ENCODE measurements around the gene APOL1. TPM values are rescaled to one million over a fixed set of nuclear protein-coding genes. Genes with fewer than 3 reads are reported as not detected.
"Not testable (repeated sequence)": the region's sequence is repeated elsewhere in the genome, so short reads cannot be mapped to it uniquely, and the experiment has no call there.

The APOL1 gene
- total and polyA plus RNA-seq, 2 donors, result 14.2 to 62.6 TPM

- H3K27ac ChIP-seq (ENCODE audit: low read depth in 1 of 2, low read length in 1 of 2); H3K4me1 ChIP-seq (ENCODE audit: control insufficient read depth in 2 of 2, insufficient read depth in 2 of 2, low read length in 2 of 2); H3K27me3 ChIP-seq (ENCODE audit: control insufficient read depth in 2 of 2, insufficient read depth in 1 of 2, low read length in 1 of 2); H3K4me3 ChIP-seq (ENCODE audit: low read length in 2 of 2); DNase-seq (ENCODE audit: low read depth in 6 of 9, low spot score in 9 of 9): not testable (repeated sequence)
- H3K9me3 ChIP-seq (ENCODE audit: control insufficient read depth in 2 of 2, insufficient read depth in 1 of 2, low read length in 1 of 2), result peaks cover 0 to 12% of the 10 kb centered on the region in 2 donors
- WGBS, result 96% methylated on average over 21 of the region's 40 CpGs
- H3K36me3 ChIP-seq (ENCODE audit: control insufficient read depth in 2 of 2, insufficient read depth in 2 of 2, low read length in 1 of 2), result peaks cover 85 to 86% of the 10 kb centered on the region in 2 donors
Observed at GRCh38 chr22:36290391-36291075, 37.6 kb downstream of the APOL1 start.

- DNase-seq (ENCODE audit: low read depth in 6 of 9, low spot score in 9 of 9), result no peak
- H3K9me3 ChIP-seq (ENCODE audit: control insufficient read depth in 2 of 2, insufficient read depth in 1 of 2, low read length in 1 of 2), result peaks cover 0 to 12% of the 10 kb centered on the region in 2 donors
- H3K4me1 ChIP-seq (ENCODE audit: control insufficient read depth in 2 of 2, insufficient read depth in 2 of 2, low read length in 2 of 2), result no peaks in the 10 kb centered on the region
- H3K27ac ChIP-seq (ENCODE audit: low read depth in 1 of 2, low read length in 1 of 2), result no peak overlapping the region
- peaks cover 85 to 86% of the 10 kb centered on the region in 2 donors for H3K36me3 ChIP-seq (ENCODE audit: control insufficient read depth in 2 of 2, insufficient read depth in 2 of 2, low read length in 1 of 2)
- WGBS, result 98% methylated on average over 29 of the region's 29 CpGs
- H3K4me3 ChIP-seq (ENCODE audit: low read length in 2 of 2), result no peak overlapping the region
- no peaks in the 10 kb centered on the region for H3K27me3 ChIP-seq (ENCODE audit: control insufficient read depth in 2 of 2, insufficient read depth in 1 of 2, low read length in 1 of 2)
Observed at GRCh38 chr22:36291831-36292740, 39.2 kb downstream of the APOL1 start.

GRCh38 chr22:36292823-36293530 lies 40.0 kb downstream of the APOL1 start:
- no peak overlapping the region for H3K27ac ChIP-seq (ENCODE audit: low read depth in 1 of 2, low read length in 1 of 2)
- WGBS, result 98% methylated on average over 17 of the region's 17 CpGs
- H3K4me1 ChIP-seq (ENCODE audit: control insufficient read depth in 2 of 2, insufficient read depth in 2 of 2, low read length in 2 of 2), result no peaks in the 10 kb centered on the region
- H3K27me3 ChIP-seq (ENCODE audit: control insufficient read depth in 2 of 2, insufficient read depth in 1 of 2, low read length in 1 of 2), result no peaks in the 10 kb centered on the region
- no peak for DNase-seq (ENCODE audit: low read depth in 6 of 9, low spot score in 9 of 9)
- no peak overlapping the region for H3K4me3 ChIP-seq (ENCODE audit: low read length in 2 of 2)
- peaks cover 86 to 91% of the 10 kb centered on the region in 2 donors for H3K36me3 ChIP-seq (ENCODE audit: control insufficient read depth in 2 of 2, insufficient read depth in 2 of 2, low read length in 1 of 2)
- peaks cover 0 to 12% of the 10 kb centered on the region in 2 donors for H3K9me3 ChIP-seq (ENCODE audit: control insufficient read depth in 2 of 2, insufficient read depth in 1 of 2, low read length in 1 of 2)

GRCh38 chr22:36293606-36294292 lies 40.8 kb downstream of the APOL1 start:
- Histone ChIP-seq H3K4me3 (ENCODE audit: low read length in 2 of 2) (no peak overlapping the region), H3K27ac (ENCODE audit: low read depth in 1 of 2, low read length in 1 of 2) (no peak overlapping the region)
- no peak for DNase-seq (ENCODE audit: low read depth in 6 of 9, low spot score in 9 of 9)

GRCh38 chr22:36294293-36294620 lies 41.3 kb downstream of the APOL1 start:
- H3K27ac ChIP-seq (ENCODE audit: low read depth in 1 of 2, low read length in 1 of 2), result no peak overlapping the region
- no peak overlapping the region for H3K4me3 ChIP-seq (ENCODE audit: low read length in 2 of 2)
- H3K4me1 ChIP-seq (ENCODE audit: control insufficient read depth in 2 of 2, insufficient read depth in 2 of 2, low read length in 2 of 2), result no peaks in the 10 kb centered on the region
- DNase-seq (ENCODE audit: low read depth in 6 of 9, low spot score in 9 of 9), result no peak
- H3K27me3 ChIP-seq (ENCODE audit: control insufficient read depth in 2 of 2, insufficient read depth in 1 of 2, low read length in 1 of 2), result no peaks in the 10 kb centered on the region
- peaks cover 0 to 12% of the 10 kb centered on the region in 2 donors for H3K9me3 ChIP-seq (ENCODE audit: control insufficient read depth in 2 of 2, insufficient read depth in 1 of 2, low read length in 1 of 2)
- WGBS, result 98% methylated on average over 7 of the region's 7 CpGs
- H3K36me3 ChIP-seq (ENCODE audit: control insufficient read depth in 2 of 2, insufficient read depth in 2 of 2, low read length in 1 of 2), result peaks cover 86 to 91% of the 10 kb centered on the region in 2 donors

More at GRCh38 chr22:36293606-36294292, 40.8 kb downstream of the APOL1 start:
- Histone ChIP-seq H3K4me1 (ENCODE audit: control insufficient read depth in 2 of 2, insufficient read depth in 2 of 2, low read length in 2 of 2) (no peaks in the 10 kb centered on the region), H3K27me3 (ENCODE audit: control insufficient read depth in 2 of 2, insufficient read depth in 1 of 2, low read length in 1 of 2) (no peaks in the 10 kb centered on the region), H3K36me3 (ENCODE audit: control insufficient read depth in 2 of 2, insufficient read depth in 2 of 2, low read length in 1 of 2) (peaks cover 86 to 91% of the 10 kb centered on the region in 2 donors), H3K9me3 (ENCODE audit: control insufficient read depth in 2 of 2, insufficient read depth in 1 of 2, low read length in 1 of 2) (peaks cover 0 to 12% of the 10 kb centered on the region in 2 donors)
- 96% methylated on average over 26 of the region's 26 CpGs for WGBS

GRCh38 chr22:36294801-36295200 lies 41.9 kb downstream of the APOL1 start:
- H3K27ac ChIP-seq (ENCODE audit: low read depth in 1 of 2, low read length in 1 of 2), result no peak overlapping the region

GRCh38 chr22:36295247-36295646 lies 42.3 kb downstream of the APOL1 start:
- DNase-seq (ENCODE audit: low read depth in 6 of 9, low spot score in 9 of 9), result no peak
- H3K27me3 ChIP-seq (ENCODE audit: control insufficient read depth in 2 of 2, insufficient read depth in 1 of 2, low read length in 1 of 2), result no peaks in the 10 kb centered on the region
- H3K9me3 ChIP-seq (ENCODE audit: control insufficient read depth in 2 of 2, insufficient read depth in 1 of 2, low read length in 1 of 2), result peaks cover 0 to 12% of the 10 kb centered on the region in 2 donors
- WGBS, result 92% methylated on average over 7 of the region's 7 CpGs
- H3K36me3 ChIP-seq (ENCODE audit: control insufficient read depth in 2 of 2, insufficient read depth in 2 of 2, low read length in 1 of 2), result peaks cover 88 to 92% of the 10 kb centered on the region in 2 donors
- H3K4me1 ChIP-seq (ENCODE audit: control insufficient read depth in 2 of 2, insufficient read depth in 2 of 2, low read length in 2 of 2), result no peaks in the 10 kb centered on the region
- H3K27ac ChIP-seq (ENCODE audit: low read depth in 1 of 2, low read length in 1 of 2), result no peak overlapping the region
- H3K4me3 ChIP-seq (ENCODE audit: low read length in 2 of 2), result no peak overlapping the region

More at GRCh38 chr22:36294801-36295200, 41.9 kb downstream of the APOL1 start:
- Histone ChIP-seq H3K4me3 (ENCODE audit: low read length in 2 of 2) (no peak overlapping the region), H3K36me3 (ENCODE audit: control insufficient read depth in 2 of 2, insufficient read depth in 2 of 2, low read length in 1 of 2) (peaks cover 86 to 91% of the 10 kb centered on the region in 2 donors), H3K27me3 (ENCODE audit: control insufficient read depth in 2 of 2, insufficient read depth in 1 of 2, low read length in 1 of 2) (no peaks in the 10 kb centered on the region), H3K4me1 (ENCODE audit: control insufficient read depth in 2 of 2, insufficient read depth in 2 of 2, low read length in 2 of 2) (no peaks in the 10 kb centered on the region), H3K9me3 (ENCODE audit: control insufficient read depth in 2 of 2, insufficient read depth in 1 of 2, low read length in 1 of 2) (peaks cover 0 to 12% of the 10 kb centered on the region in 2 donors)
- WGBS, result 97% methylated on average over 11 of the region's 11 CpGs
- no peak for DNase-seq (ENCODE audit: low read depth in 6 of 9, low spot score in 9 of 9)

- Histone ChIP-seq H3K27me3 (ENCODE audit: control insufficient read depth in 2 of 2, insufficient read depth in 1 of 2, low read length in 1 of 2) (no peaks in the 10 kb centered on the region), H3K4me3 (ENCODE audit: low read length in 2 of 2) (no peak overlapping the region), H3K27ac (ENCODE audit: low read depth in 1 of 2, low read length in 1 of 2) (no peak overlapping the region), H3K9me3 (ENCODE audit: control insufficient read depth in 2 of 2, insufficient read depth in 1 of 2, low read length in 1 of 2) (peaks cover 0 to 11% of the 10 kb centered on the region in 2 donors), H3K36me3 (ENCODE audit: control insufficient read depth in 2 of 2, insufficient read depth in 2 of 2, low read length in 1 of 2) (peaks cover 100% of the 10 kb centered on the region in 2 donors), H3K4me1 (ENCODE audit: control insufficient read depth in 2 of 2, insufficient read depth in 2 of 2, low read length in 2 of 2) (no peaks in the 10 kb centered on the region)
- no peak for DNase-seq (ENCODE audit: low read depth in 6 of 9, low spot score in 9 of 9)
- 97% methylated on average over 15 of the region's 15 CpGs for WGBS
Observed at GRCh38 chr22:36296690-36297089, 43.8 kb downstream of the APOL1 start.
